Measurements from ENCODE around the gene PDP2.

PDP2 gene

GRCh38 chr16:66880288-66881013 is at the start of gene PDP2:
PDP2 (plus strand) TSS chr16:66880515; CDS start chr16:66884285, 3,770 bp downstream.
- H3K4me3 ChIP-seq (ENCODE audit: control insufficient read depth, low read depth, low read length), result peak within 1 kb of the TSS; percentile 90
- DNase-seq (ENCODE audit: low read depth), result peak; percentile 74
- TF ChIP-seq CTCF (IDR thresholded peaks at IDR 0.05; ENCODE audit: control insufficient read depth, insufficient read depth, low read depth, low read length, missing control alignments), result no peak

- no peak overlapping the region for H3K4me3 ChIP-seq (ENCODE audit: control insufficient read depth, low read depth, low read length)
Observed at GRCh38 chr16:66832190-66832589, 48.1 kb upstream of the PDP2 start.

GRCh38 chr16:66832661-66833305 is 47.5 kb upstream of the PDP2 start:
- peak; percentile 37 for DNase-seq (ENCODE audit: low read depth)
- H3K4me3 ChIP-seq (ENCODE audit: control insufficient read depth, low read depth, low read length), result no peak overlapping the region
- no peak for TF ChIP-seq CTCF (IDR thresholded peaks at IDR 0.05; ENCODE audit: control insufficient read depth, insufficient read depth, low read depth, low read length, missing control alignments)

More at GRCh38 chr16:66832190-66832589, 48.1 kb upstream of the PDP2 start:
- no peak for DNase-seq (ENCODE audit: low read depth)
- TF ChIP-seq CTCF (IDR thresholded peaks at IDR 0.05; ENCODE audit: control insufficient read depth, insufficient read depth, low read depth, low read length, missing control alignments), result no peak

- DNase-seq (ENCODE audit: low read depth), result no peak
- H3K4me3 ChIP-seq (ENCODE audit: control insufficient read depth, low read depth, low read length), result no peak overlapping the region
- no peak for TF ChIP-seq CTCF (IDR thresholded peaks at IDR 0.05; ENCODE audit: control insufficient read depth, insufficient read depth, low read depth, low read length, missing control alignments)
Observed at GRCh38 chr16:66834746-66835145, 45.6 kb upstream of the PDP2 start.

GRCh38 chr16:66840883-66841282 is 39.4 kb upstream of the PDP2 start:
- no peak for TF ChIP-seq CTCF (IDR thresholded peaks at IDR 0.05; ENCODE audit: control insufficient read depth, insufficient read depth, low read depth, low read length, missing control alignments)
- DNase-seq (ENCODE audit: low read depth), result no peak

GRCh38 chr16:66841366-66841765 is 38.9 kb upstream of the PDP2 start:
- DNase-seq (ENCODE audit: low read depth), result no peak
- no peak overlapping the region for H3K4me3 ChIP-seq (ENCODE audit: control insufficient read depth, low read depth, low read length)
- no peak for TF ChIP-seq CTCF (IDR thresholded peaks at IDR 0.05; ENCODE audit: control insufficient read depth, insufficient read depth, low read depth, low read length, missing control alignments)

More at GRCh38 chr16:66840883-66841282, 39.4 kb upstream of the PDP2 start:
- H3K4me3 ChIP-seq (ENCODE audit: control insufficient read depth, low read depth, low read length), result no peak overlapping the region

Measured in AG09309 (cell line).